Measurements from ENCODE around the gene CDH13. TPM values are rescaled to one million over a fixed set of nuclear protein-coding genes. Genes with fewer than 3 reads are reported as not detected.

CDH13 gene
- total and polyA plus RNA-seq, 2 experiments from 2014 or later = 1.6 to 4.4 TPM

- H3K27ac Mint-ChIP-seq = no peak overlapping the region
These were observed 157.8 kb downstream of the CDH13 start for GRCh38 chr16:82784573-82784968.

More at GRCh38 chr16:82784573-82784968, 157.8 kb downstream of the CDH13 start:
- TF ChIP-seq ZNF114 (CRISPR knock-in tag; IDR thresholded peaks at IDR 0.05) = no peak
- no peak for TF ChIP-seq EZH2 (IDR thresholded peaks at IDR 0.05; ENCODE audit: low read depth, unreplicated experiment)
- no peak for TF ChIP-seq ZNF331 (CRISPR knock-in tag; IDR thresholded peaks at IDR 0.05; ENCODE audit: low read depth)
- TF ChIP-seq STAT1 (IDR thresholded peaks at IDR 0.05; ENCODE audit: unreplicated experiment) = no peak
- no peak for TF ChIP-seq POLR2AphosphoS5 (IDR thresholded peaks at IDR 0.05; ENCODE audit: low read depth)
- TF ChIP-seq ETS1 (IDR thresholded peaks at IDR 0.05) = no peak
- TF ChIP-seq ZNF462 (CRISPR knock-in tag; IDR thresholded peaks at IDR 0.05) = no peak
- no peak for TF ChIP-seq NANOG (IDR thresholded peaks at IDR 0.05; ENCODE audit: borderline replicate concordance)
- no peak for TF ChIP-seq JUNB (IDR thresholded peaks at IDR 0.05; ENCODE audit: unreplicated experiment)
- TF ChIP-seq REST (IDR thresholded peaks at IDR 0.05; ENCODE audit: unreplicated experiment) = no peak
- TF ChIP-seq CTCF (conservative IDR thresholded peaks at IDR 0.05; ENCODE audit: low read depth in 2 of 2) = no peak
- TF ChIP-seq EZH2phosphoT487 (IDR thresholded peaks at IDR 0.05; ENCODE audit: unreplicated experiment) = no peak
- TF ChIP-seq CREB1 (CRISPR knock-in tag; IDR thresholded peaks at IDR 0.05; ENCODE audit: low read depth) = no peak
- Mint-ChIP-seq H3K27me3 (ENCODE audit: insufficient read depth, low read depth, poor library complexity) (no peaks in the 10 kb centered on the region), H3K36me3 (ENCODE audit: low read depth) (no peaks in the 10 kb centered on the region), H3K4me1 (peaks cover 21% of the 10 kb centered on the region), H3K9me3 (no peaks in the 10 kb centered on the region), H3K4me3 (no peak overlapping the region)
- no peak overlapping the region for H3K27ac ChIP-seq (ENCODE audit: low read depth)
- H3F3A ChIP-seq (replicated peaks; ENCODE audit: low read depth) = no peaks in the 10 kb centered on the region
- DNase-seq (ENCODE audit: low spot score) (no peak), ATAC-seq (no peak)
- H2AFZ ChIP-seq = no peak overlapping the region
- H3K4me2 ChIP-seq = no peak overlapping the region
- H3K79me2 ChIP-seq (replicated peaks; ENCODE audit: insufficient read depth) = no peaks in the 10 kb centered on the region
- H3K36me3 ChIP-seq (ENCODE audit: insufficient read depth) = no peaks in the 10 kb centered on the region
- H3K4me1 ChIP-seq (ENCODE audit: insufficient read depth) = peaks cover 18% of the 10 kb centered on the region
- no peaks in the 10 kb centered on the region for H3K9me2 ChIP-seq (ENCODE audit: insufficient read depth)
- H4K20me1 ChIP-seq (replicated peaks; ENCODE audit: insufficient read depth) = no peaks in the 10 kb centered on the region
- H3K27me3 ChIP-seq (ENCODE audit: insufficient read depth) = no peaks in the 10 kb centered on the region
- H3K4me3 ChIP-seq = no peak overlapping the region

Data from GM23338 (cell line).